Measurements from ENCODE around the gene RAB7B. TPM values are rescaled to one million over a fixed set of nuclear protein-coding genes. Genes with fewer than 3 reads are reported as not detected.
"Not testable (repeated sequence)": the region's sequence is repeated elsewhere in the genome, so short reads cannot be mapped to it uniquely, and the experiment has no call there.

RAB7B gene
- total RNA-seq, 2 donors from 2014 or later, result 16.1 to 17.5 TPM

DNA sequence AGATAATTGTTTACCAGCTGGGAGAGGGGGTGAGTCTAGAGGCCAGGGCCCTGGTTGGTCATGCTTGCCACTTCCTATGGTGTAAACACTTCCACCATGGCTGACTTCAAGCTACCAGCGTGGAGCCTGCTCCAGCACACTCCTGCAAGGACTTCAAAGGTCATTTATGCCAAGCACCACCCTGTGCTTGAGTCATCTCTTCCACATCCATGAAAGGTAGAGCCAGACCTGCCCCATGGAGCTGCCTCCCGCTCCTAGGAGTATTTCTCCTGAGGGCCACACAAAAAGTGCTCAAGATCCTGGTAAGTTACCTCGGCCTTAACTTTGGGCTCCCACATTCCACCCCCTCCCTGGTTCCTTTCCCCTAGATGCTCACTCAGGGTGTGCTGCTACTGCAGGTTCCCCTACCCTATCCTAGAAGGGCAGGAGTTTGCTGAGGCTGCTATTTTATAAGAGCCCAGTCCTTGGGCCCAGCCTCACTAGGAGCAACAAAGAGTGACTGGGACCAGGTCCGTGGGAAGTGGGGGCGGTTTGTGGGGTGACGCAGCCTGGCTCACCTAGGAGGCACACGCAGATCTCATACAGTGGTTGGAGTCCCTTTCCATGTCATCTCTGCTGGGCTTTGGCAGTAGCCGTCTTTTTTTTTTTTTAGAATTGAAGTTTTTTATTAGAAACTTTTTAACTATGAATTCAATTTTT, 2.4 kb downstream of the RAB7B start:
- no peak for DNase-seq (ENCODE audit: low spot score)
- WGBS, result 79% methylated on average over 8 of the region's 8 CpGs
- intact Hi-C loops (cut with DNase I), result no loop called here
- TF ChIP-seq POLR2AphosphoS5 (IDR thresholded peaks at IDR 0.05) (no peak), POLR2A (IDR thresholded peaks at IDR 0.05) (no peak), CTCF (IDR thresholded peaks at IDR 0.05) (no peak)
- H3K4me3 ChIP-seq, result no peak overlapping the region
- no peaks in the 10 kb centered on the region for H3K36me3 ChIP-seq
- no peaks in the 10 kb centered on the region for H3K27me3 ChIP-seq (replicated peaks; ENCODE audit: insufficient read depth)
- H3K9me3 ChIP-seq, result no peaks in the 10 kb centered on the region
- no peak overlapping the region for H3K27ac ChIP-seq
- no peaks in the 10 kb centered on the region for H3K4me1 ChIP-seq (replicated peaks)

GRCh38 chr1:205998457-205999241, 4.5 kb downstream of the RAB7B start:
- no peak for DNase-seq (ENCODE audit: low spot score)
- no peaks in the 10 kb centered on the region for H3K27me3 ChIP-seq (replicated peaks; ENCODE audit: insufficient read depth)
- no peak overlapping the region for H3K4me3 ChIP-seq
- WGBS, result 73% methylated on average over 13 of the region's 13 CpGs
- TF ChIP-seq POLR2AphosphoS5 (IDR thresholded peaks at IDR 0.05) (no peak), CTCF (IDR thresholded peaks at IDR 0.05) (no peak), POLR2A (IDR thresholded peaks at IDR 0.05) (no peak)
- intact Hi-C loops (cut with DNase I), result no loop called here
- no peaks in the 10 kb centered on the region for H3K9me3 ChIP-seq
- H3K4me1 ChIP-seq (replicated peaks), result no peaks in the 10 kb centered on the region
- no peak overlapping the region for H3K27ac ChIP-seq
- no peaks in the 10 kb centered on the region for H3K36me3 ChIP-seq

GRCh38 chr1:205996641-205997040, 6.6 kb downstream of the RAB7B start:
- 80% methylated on average over 1 of the region's 1 CpG for WGBS
- H3K9me3 ChIP-seq; H3K27ac ChIP-seq; H3K36me3 ChIP-seq; H3K27me3 ChIP-seq (replicated peaks; ENCODE audit: insufficient read depth); DNase-seq (ENCODE audit: low spot score); H3K4me1 ChIP-seq (replicated peaks); H3K4me3 ChIP-seq; intact Hi-C loops (cut with DNase I): not testable (repeated sequence)

- TF ChIP-seq CTCF (IDR thresholded peaks at IDR 0.05), result no peak
- TF ChIP-seq POLR2A (IDR thresholded peaks at IDR 0.05), result no peak
- no peak for TF ChIP-seq POLR2AphosphoS5 (IDR thresholded peaks at IDR 0.05)
- intact Hi-C loops (cut with DNase I), result no loop called here
- Histone ChIP-seq H3K4me3 (no peak overlapping the region), H3K27me3 (replicated peaks; ENCODE audit: insufficient read depth) (no peaks in the 10 kb centered on the region), H3K9me3 (no peaks in the 10 kb centered on the region), H3K27ac (no peak overlapping the region), H3K36me3 (no peaks in the 10 kb centered on the region), H3K4me1 (replicated peaks) (no peaks in the 10 kb centered on the region)
- 51% methylated on average over 4 of the region's 4 CpGs for WGBS
- no peak for DNase-seq (ENCODE audit: low spot score)
Observed at GRCh38 chr1:205994346-205994745, 8.8 kb downstream of the RAB7B start.

DNA sequence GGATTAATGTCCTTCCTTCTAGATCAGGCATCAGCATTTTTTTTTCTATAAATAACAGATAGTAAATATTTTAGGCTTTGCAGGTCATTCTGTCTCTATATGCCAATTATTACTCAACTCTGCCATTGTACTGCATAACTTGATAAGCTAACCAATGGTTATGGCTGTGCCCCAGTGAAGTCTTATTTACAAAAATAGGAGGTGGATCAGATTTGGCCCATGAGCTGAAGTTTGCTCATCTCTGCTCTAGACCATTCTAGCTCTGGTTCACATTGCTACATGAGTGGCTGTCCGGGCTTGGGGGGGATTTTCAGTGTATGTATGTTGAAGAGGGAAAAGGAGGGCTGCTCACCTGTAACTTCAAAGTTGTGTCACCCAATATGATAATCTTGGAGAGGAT, 10.1 kb downstream of the RAB7B start:
- 91% methylated on average over 1 of the region's 1 CpG for whole genome bisulfite sequencing
- no peak overlapping the region for H3K27ac ChIP-seq
- intact Hi-C loops (cut with DNase I), result no loop called here
- no peak for DNase-seq (ENCODE audit: low spot score)
- H3K27me3 ChIP-seq (replicated peaks; ENCODE audit: insufficient read depth), result no peaks in the 10 kb centered on the region
- no peaks in the 10 kb centered on the region for H3K36me3 ChIP-seq
- no peaks in the 10 kb centered on the region for H3K9me3 ChIP-seq
- no peak for TF ChIP-seq POLR2A (IDR thresholded peaks at IDR 0.05)
- TF ChIP-seq POLR2AphosphoS5 (IDR thresholded peaks at IDR 0.05), result no peak
- no peak for TF ChIP-seq CTCF (IDR thresholded peaks at IDR 0.05)
- no peaks in the 10 kb centered on the region for H3K4me1 ChIP-seq (replicated peaks)
- no peak overlapping the region for H3K4me3 ChIP-seq
